Neural progenitor cell (in vitro differentiated cells): Measurements from ENCODE around the gene PRDM16. TPM values are rescaled to one million over a fixed set of nuclear protein-coding genes. Genes with fewer than 3 reads are reported as not detected.

Source experiments
- DNase-seq: peaks from one replicate; pipeline ENCODE4 v3.0.0-alpha.2; 2016; ENCODE audit warnings: low spot score
- H2AFZ ChIP-seq: fragments of 200-600 bp; sonication (generic); replicated peaks from 2 replicates; pipeline ENCODE4 v1.6.1; 2016; ENCODE audit warnings: antibody characterized with exemption
- H3F3A ChIP-seq: fragments of 200-600 bp; sonication (generic); 2 replicates; pipeline ENCODE4 v1.6.1; 2016; ENCODE audit warnings: antibody characterized with exemption, low read depth
- H3K27ac ChIP-seq: fragments of 200-600 bp; sonication (generic); 2 replicates; pipeline ENCODE4 v1.5.1; 2016; ENCODE audit warnings: mild to moderate bottlenecking
- H3K27me3 ChIP-seq: fragments of 200-600 bp; sonication (generic); 2 replicates; pipeline ENCODE4 v1.6.1; 2016; ENCODE audit warnings: mild to moderate bottlenecking, moderate library complexity
- H3K36me3 ChIP-seq: fragments of 200-600 bp; sonication (generic); 2 replicates; pipeline ENCODE4 v1.5.1; 2016
- H3K4me1 ChIP-seq: fragments of 200-600 bp; sonication (generic); 2 replicates; pipeline ENCODE4 v1.6.1; 2016; ENCODE audit warnings: mixed run types
- H3K4me2 ChIP-seq: fragments of 200-600 bp; sonication (generic); 2 replicates; pipeline ENCODE4 v1.6.1; 2016
- H3K4me3 ChIP-seq: fragments of 200-600 bp; sonication (generic); 2 replicates; pipeline ENCODE4 v1.5.1; 2016
- H3K79me2 ChIP-seq: fragments of 200-600 bp; sonication (generic); 2 replicates; pipeline ENCODE4 v1.6.1; 2016; ENCODE audit warnings: low read depth
- H3K9ac ChIP-seq: fragments of 200-600 bp; sonication (generic); 2 replicates; pipeline ENCODE4 v1.6.1; 2016
- H3K9me3 ChIP-seq: fragments of 200-600 bp; sonication (generic); 2 replicates; pipeline ENCODE4 v1.5.1; 2016; ENCODE audit warnings: low read depth
- H4K20me1 ChIP-seq: fragments of 200-600 bp; sonication (generic); 2 replicates; pipeline ENCODE4 v1.6.1; 2016; ENCODE audit warnings: low read depth
- H3K27ac Mint-ChIP-seq: 3 replicates; pipeline ENCODE4 v1.8.0; 2021; ENCODE audit warnings: mixed read lengths
- H3K27me3 Mint-ChIP-seq: 2 replicates; pipeline ENCODE4 v1.8.0; 2022; ENCODE audit warnings: low read depth, mild to moderate bottlenecking, inconsistent platforms, moderate library complexity, mixed read lengths; ENCODE audit not compliant: insufficient read depth
- H3K36me3 Mint-ChIP-seq: 3 replicates; pipeline ENCODE4 v1.8.0; 2021; ENCODE audit warnings: mixed read lengths
- H3K4me1 Mint-ChIP-seq: 3 replicates; pipeline ENCODE4 v1.8.0; 2021; ENCODE audit warnings: mixed read lengths
- H3K4me3 Mint-ChIP-seq: 3 replicates; pipeline ENCODE4 v1.8.0; 2021; ENCODE audit warnings: mild to moderate bottlenecking, moderate library complexity, mixed read lengths
- H3K9me3 Mint-ChIP-seq: 3 replicates; pipeline ENCODE4 v1.8.0; 2020; ENCODE audit warnings: mixed read lengths
- EZH2 ChIP-seq: fragments of 200-600 bp; sonication (generic); IDR thresholded peaks from 2 replicates; pipeline ENCODE4 v1.6.1; 2017; ENCODE audit warnings: antibody characterized with exemption, mild to moderate bottlenecking, moderate library complexity
- EZH2phosphoT487 ChIP-seq: fragments of 200-600 bp; sonication (generic); IDR thresholded peaks from 2 replicates; pipeline ENCODE4 v1.6.1; 2017; ENCODE audit warnings: antibody characterized with exemption
- total RNA-seq: library from RNA; depleted of rRNA; stranded (reverse); fragments of >200 nt; gene quantifications from 2 replicates; pipeline ENCODE4 v1.2.3, GENCODE V29; 2015; ENCODE audit warnings: low replicate concordance
- TF ChIP-seq, protein P1 (sequence below): fragments of 200-600 bp; sonication (generic); IDR thresholded peaks from 2 replicates; pipeline ENCODE4 v1.5.1; 2017; ENCODE audit warnings: antibody characterized with exemption, mild to moderate bottlenecking

The PRDM16 gene
- total RNA-seq, 1 donor from 2014 or later: 1.9 TPM

DNA sequence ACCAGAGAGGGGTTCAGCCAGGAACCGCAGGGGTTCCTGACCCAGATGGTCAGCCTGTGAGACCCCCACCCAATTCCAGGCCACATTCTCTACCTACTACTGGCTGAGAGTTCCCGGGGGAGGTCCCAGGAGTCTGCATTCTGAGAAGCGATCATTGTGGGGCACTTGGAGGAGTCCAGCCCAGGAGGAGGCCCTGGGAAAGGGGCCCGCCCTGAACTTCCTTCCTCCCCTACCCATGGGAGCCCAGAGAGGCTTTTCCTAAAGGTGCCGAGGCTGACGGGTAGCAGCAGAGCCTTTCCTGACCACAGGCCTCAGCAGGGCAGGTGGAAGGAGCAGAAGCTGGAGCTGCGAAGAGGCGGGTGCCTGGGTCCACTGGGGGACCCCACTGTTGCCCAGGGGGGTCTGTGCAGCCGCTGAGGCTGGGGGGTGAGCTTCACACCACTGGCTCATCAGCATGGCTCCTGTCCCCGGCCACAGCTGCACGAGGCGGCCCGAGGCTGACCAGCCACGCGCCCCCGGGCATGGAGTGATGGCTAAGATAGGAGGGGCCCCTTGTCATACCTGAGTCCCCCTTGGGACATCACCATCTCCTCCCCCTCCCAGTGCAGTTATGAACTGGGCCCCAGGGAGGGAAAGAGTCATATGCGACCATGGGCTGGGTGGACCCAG, 127.7 kb downstream of the PRDM16 start:
- Histone ChIP-seq H3K36me3 (no peaks in the 10 kb centered on the region), H3K27ac (no peak overlapping the region), H3K9ac (no peak overlapping the region), H3K79me2 (no peaks in the 10 kb centered on the region), H3K4me3 (no peak overlapping the region), H3K4me1 (peaks cover 30% of the 10 kb centered on the region), H3F3A (peaks cover 26% of the 10 kb centered on the region), H2AFZ (no peak overlapping the region), H3K9me3 (no peaks in the 10 kb centered on the region), H3K4me2 (no peak overlapping the region), H3K27me3 (no peaks in the 10 kb centered on the region), H4K20me1 (no peaks in the 10 kb centered on the region)
- Mint-ChIP-seq H3K9me3 (no peaks in the 10 kb centered on the region), H3K36me3 (peaks cover 3% of the 10 kb centered on the region), H3K27me3 (peaks cover 14% of the 10 kb centered on the region), H3K27ac (no peak overlapping the region), H3K4me3 (no peak overlapping the region), H3K4me1 (peaks cover 32% of the 10 kb centered on the region)
- DNase-seq: no peak
- TF ChIP-seq EZH2 (no peak), EZH2phosphoT487 (no peak)
- TF ChIP-seq, protein P1, sequence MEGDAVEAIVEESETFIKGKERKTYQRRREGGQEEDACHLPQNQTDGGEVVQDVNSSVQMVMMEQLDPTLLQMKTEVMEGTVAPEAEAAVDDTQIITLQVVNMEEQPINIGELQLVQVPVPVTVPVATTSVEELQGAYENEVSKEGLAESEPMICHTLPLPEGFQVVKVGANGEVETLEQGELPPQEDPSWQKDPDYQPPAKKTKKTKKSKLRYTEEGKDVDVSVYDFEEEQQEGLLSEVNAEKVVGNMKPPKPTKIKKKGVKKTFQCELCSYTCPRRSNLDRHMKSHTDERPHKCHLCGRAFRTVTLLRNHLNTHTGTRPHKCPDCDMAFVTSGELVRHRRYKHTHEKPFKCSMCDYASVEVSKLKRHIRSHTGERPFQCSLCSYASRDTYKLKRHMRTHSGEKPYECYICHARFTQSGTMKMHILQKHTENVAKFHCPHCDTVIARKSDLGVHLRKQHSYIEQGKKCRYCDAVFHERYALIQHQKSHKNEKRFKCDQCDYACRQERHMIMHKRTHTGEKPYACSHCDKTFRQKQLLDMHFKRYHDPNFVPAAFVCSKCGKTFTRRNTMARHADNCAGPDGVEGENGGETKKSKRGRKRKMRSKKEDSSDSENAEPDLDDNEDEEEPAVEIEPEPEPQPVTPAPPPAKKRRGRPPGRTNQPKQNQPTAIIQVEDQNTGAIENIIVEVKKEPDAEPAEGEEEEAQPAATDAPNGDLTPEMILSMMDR: no peak

DNA sequence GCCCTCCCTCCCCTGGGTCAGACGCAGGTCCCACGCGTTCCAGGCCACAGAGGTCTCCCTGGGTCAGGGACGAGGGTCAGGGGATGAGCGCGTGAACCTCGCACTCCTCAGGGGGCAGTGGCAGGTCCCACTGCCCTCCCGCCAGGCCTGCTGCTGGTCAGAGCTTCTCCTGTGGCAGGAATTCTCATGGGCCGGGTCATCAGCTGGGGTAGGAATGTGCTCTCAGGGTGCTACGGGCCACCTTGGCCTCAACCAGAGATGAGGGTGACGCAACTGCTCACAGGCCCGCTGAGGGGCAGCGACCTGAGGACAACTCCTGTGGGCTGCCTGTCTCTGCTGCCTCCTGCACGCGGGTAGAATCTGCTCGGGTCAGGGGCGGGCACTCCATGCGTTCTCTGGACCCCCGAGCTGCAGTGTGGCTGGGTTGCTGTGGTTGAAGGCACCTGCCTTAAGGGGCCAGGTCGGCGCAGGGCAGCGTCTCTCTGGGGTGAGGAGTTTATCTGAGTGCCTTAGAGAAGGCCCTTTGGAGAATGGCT, 128.8 kb downstream of the PRDM16 start:
- Mint-ChIP-seq H3K4me3 (peak overlapping the region; percentile 33), H3K36me3 (peaks cover under 1% of the 10 kb centered on the region), H3K27me3 (peaks cover 13% of the 10 kb centered on the region), H3K27ac (peak overlapping the region; percentile 21), H3K4me1 (peaks cover 30% of the 10 kb centered on the region), H3K9me3 (no peaks in the 10 kb centered on the region)
- Histone ChIP-seq H3F3A (peaks cover 26% of the 10 kb centered on the region), H3K4me1 (peaks cover 30% of the 10 kb centered on the region), H4K20me1 (no peaks in the 10 kb centered on the region), H3K9ac (no peak overlapping the region), H3K27ac (peak overlapping the region; percentile 70), H2AFZ (no peak overlapping the region), H3K27me3 (no peaks in the 10 kb centered on the region), H3K4me2 (peak overlapping the region; percentile 4), H3K9me3 (no peaks in the 10 kb centered on the region), H3K4me3 (no peak overlapping the region), H3K36me3 (no peaks in the 10 kb centered on the region), H3K79me2 (no peaks in the 10 kb centered on the region)
- TF ChIP-seq EZH2: no peak
- TF ChIP-seq, protein P1: no peak
- no peak for TF ChIP-seq EZH2phosphoT487
- no peak for DNase-seq

DNA sequence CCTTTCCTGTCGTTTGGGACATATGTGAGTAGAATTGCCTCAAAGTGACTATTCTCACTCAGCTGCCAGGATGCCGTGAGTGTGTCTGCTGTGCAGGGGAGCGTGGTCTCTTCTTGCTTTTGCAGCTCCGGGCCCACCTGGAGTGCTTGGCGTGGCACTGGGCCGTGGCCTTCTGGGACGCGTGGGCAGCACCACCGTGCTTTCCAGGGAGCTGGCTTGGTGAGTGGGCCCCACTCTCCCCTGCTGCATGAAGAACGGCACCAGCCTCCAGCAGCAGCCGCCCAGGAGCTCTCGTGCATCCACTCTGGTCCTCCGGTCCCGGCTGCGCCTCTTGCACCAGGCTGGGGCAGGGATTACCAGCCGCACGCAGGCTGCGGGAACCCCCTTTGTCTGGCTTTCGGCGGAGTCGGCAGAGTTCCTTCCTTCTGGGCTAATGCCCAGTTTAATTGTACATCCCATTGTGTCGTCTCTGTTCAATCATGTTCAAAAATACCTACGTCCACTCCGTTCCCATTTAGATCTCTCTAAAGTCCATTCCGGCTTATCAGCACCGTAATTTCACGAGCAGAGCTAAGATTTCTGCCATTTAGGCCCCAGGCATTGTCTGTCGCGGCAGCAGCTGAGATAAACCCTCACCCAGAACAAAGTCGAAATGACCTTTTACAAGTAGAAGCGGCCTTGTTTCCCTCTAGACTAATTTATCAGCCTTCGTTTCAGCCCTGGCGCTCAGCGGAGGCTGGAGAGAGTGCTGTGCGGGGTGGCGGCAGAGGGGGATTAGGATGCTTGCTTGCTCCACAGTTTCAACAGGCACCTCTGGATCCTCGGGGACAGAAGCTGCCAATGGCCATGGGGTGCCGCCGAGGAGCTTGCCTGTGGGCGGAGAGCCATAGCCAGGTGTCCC, 129.6 kb downstream of the PRDM16 start:
- Mint-ChIP-seq H3K9me3 (no peaks in the 10 kb centered on the region), H3K36me3 (no peaks in the 10 kb centered on the region), H3K27me3 (peaks cover 13% of the 10 kb centered on the region), H3K4me3 (peak overlapping the region; percentile 33), H3K27ac (peak overlapping the region; percentile 93), H3K4me1 (peaks cover 32% of the 10 kb centered on the region)
- no peak overlapping the region for H3K9ac ChIP-seq
- no peak overlapping the region for H3K4me3 ChIP-seq
- no peaks in the 10 kb centered on the region for H3K9me3 ChIP-seq
- peak; percentile 89 for DNase-seq
- TF ChIP-seq EZH2phosphoT487: no peak
- H3K27ac ChIP-seq: peak overlapping the region; percentile 70
- no peak overlapping the region for H2AFZ ChIP-seq
- H3K4me2 ChIP-seq: peak overlapping the region; percentile 54
- no peaks in the 10 kb centered on the region for H3K27me3 ChIP-seq
- no peaks in the 10 kb centered on the region for H3K36me3 ChIP-seq
- H3F3A ChIP-seq: peaks cover 26% of the 10 kb centered on the region
- H3K4me1 ChIP-seq: peaks cover 30% of the 10 kb centered on the region
- H4K20me1 ChIP-seq: no peaks in the 10 kb centered on the region
- no peaks in the 10 kb centered on the region for H3K79me2 ChIP-seq
